Measurements from ENCODE around the gene PRR14.

Gene PRR14

DNA sequence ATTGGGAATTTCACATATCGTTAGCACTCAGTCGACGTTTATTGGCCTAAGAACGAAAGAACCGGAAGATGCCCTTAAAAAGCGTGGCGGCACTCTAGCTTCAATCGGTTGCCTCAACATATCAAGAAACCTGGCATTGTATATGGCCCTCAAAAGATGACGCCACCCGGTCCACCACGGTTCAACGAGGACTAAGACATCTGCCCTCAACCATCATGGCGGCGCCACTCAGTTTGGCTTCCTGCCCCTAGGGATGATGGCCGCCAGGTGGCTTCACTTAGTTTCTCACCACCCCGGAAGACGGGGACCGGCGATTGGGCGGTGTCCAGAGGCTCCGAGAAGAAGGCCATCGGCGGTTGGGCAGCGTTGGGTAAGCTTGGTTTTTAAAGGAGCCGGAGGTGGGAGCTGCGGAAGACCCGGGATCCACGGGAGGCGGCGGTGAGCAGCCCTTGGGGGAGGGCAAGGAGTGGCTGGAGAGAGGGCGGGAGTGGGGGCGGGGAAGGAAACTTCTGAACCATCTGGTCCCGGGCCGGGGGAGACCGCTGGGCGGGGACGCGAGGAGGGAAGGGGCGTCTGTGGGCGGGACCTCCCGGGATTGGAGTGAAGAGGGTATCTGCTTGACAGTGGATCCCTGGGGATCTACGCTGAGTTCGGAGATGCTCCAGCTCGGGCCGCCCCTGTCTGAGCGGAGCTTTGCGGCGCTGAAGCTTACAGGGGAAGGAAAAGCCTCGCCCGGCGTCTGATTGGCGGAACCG is at the start of gene PRR14:
PRR14 (plus strand) TSS at position 592 of the 755 bp plus-strand sequence. CDS start 686 bp downstream, outside the sequence.
- DNase-seq (ENCODE audit: low read depth in 1 of 2, low spot score in 1 of 2): peak; percentile 95 to 99

DNA sequence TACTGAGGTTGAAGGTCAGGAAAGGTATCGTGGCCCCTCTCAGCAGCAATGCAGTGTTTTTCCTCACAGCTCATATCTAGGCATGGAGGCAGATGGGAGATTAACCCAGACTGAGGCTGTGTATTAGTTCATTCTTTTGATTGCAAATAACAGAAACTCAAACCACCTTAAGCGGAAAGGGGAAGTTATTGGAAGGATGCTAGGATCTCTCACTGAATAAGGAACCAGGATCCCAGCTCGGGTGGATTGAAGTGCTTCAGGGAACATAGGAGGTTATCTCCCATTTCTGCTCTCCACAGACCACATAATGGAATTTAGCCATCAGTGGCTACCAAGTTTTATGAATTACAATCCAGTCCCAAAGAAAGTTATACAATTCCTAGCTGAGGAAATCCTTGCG is 48.8 kb upstream of the PRR14 start:
- no peak for DNase-seq (ENCODE audit: low read depth in 1 of 2, low spot score in 1 of 2)

DNA sequence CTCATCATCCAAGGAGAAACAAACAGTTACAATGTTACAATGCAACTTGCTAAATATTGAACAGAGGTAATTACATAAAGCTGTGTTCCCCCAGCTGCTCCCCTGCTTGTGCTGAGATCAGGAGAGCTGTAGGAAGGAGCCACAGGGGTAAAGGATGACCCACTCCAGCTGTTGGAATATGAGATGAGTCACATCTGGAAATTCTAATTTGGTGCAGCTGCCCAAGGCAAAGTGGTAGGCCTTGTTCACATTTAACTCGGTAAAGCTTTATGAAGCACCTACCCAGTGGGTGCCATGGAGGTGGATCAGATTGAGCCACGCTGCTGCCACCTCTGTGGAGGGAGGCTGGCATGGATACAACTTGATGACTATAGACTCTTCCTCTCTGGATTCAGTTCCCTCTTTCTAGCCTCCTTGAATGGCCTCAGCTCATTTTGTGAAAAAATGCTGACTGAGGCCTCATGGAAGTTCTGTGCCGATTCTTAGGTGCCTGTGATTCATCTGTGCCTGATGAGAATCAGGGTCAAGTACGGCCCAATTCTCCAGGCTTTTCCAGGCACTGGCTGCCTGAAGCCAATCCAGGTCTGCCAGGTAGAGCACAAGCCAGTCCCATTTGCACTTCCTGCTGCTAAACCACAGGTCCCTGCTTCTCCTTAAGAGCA is 48.0 kb upstream of the PRR14 start:
- no peak for DNase-seq (ENCODE audit: low read depth in 1 of 2, low spot score in 1 of 2)

DNA sequence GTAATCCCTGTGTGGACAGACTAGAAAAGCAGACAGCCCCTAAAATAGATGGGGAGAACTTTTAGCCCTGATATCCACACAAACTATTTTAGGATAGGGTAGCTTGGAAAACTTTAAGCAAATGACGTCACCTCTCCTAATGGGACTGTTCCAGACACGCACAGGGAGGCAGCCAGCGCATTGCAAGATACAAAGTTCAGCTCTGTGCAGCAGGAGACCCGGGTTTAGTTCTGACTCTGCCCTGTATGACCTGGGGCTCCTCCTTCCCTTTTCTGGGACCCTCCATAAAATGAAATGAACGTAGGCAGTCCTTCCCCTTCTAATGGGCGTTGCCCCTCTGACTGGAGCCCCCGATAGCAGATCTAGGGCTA is 46.8 kb upstream of the PRR14 start:
- no peak for DNase-seq (ENCODE audit: low read depth in 1 of 2, low spot score in 1 of 2)

DNA sequence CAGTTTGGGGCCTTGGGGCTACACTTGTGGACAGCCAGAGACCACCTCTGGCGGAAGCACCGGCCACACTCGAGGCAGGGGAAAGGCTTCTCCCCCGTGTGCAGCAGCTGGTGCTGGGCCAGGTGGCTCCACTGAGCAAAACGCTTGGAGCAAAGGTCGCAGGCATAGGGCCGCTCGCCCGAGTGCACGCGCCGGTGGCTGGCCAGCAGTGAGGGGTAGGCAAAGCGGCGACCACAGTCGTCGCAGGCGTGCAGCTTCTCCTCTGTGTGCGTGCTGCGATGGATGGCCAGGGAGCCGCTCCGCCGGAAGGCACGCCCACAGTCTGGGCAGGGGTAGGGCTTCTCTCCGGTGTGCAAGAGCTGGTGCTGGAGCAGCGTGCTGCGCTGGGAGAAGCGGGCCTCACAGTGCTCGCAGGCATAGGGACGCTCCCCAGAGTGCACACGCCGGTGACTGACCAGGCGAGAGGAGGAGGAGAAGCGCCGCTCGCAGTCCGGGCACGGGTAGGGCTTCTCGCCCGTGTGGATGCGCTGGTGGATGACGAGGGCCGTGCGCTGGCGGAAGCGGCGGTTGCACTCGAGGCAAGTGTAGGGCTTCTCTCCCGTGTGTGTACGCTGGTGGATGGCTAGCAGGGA is 46.3 kb upstream of the PRR14 start:
- DNase-seq (ENCODE audit: low read depth in 1 of 2, low spot score in 1 of 2): no peak

DNA sequence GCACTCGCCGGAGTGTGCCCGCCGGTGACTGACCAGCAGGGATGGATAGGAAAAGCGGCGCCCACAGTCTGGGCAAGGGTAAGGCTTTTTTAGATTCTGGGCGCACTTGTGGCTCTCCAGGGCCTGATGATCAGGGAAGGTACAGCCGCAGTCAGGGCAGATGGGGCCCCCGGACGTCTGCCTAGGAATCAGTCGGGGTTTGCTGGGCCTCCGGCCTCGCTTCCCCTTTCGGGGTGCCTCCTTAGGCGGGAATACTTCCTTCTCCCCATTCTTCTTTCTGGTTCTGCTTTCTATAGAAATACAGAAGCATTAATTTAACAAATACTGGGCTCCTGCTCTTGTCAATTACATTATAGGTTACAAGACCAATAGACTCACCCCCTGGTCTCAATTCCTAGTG is 45.6 kb upstream of the PRR14 start:
- DNase-seq (ENCODE audit: low read depth in 1 of 2, low spot score in 1 of 2): no peak

DNA sequence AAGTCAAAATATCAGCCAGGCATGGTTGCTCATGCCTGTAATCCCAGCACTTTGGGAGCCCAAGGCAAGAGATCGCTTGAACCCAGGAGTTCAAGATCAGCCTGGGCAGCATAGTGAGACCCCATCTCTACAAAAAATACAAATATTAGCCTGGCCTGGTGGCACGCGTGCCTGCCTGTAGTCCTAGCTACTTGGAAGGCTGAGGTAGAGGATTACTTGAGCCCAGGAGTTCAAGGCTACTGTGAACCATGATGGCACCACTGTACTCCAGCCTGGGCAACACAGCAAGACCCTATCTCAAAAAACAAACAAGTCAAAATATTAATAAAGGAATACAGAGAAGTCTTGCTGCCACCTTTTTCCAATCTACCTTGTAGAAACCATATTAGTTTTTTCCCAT is 44.8 kb upstream of the PRR14 start:
- no peak for DNase-seq (ENCODE audit: low read depth in 1 of 2, low spot score in 1 of 2)

DNA sequence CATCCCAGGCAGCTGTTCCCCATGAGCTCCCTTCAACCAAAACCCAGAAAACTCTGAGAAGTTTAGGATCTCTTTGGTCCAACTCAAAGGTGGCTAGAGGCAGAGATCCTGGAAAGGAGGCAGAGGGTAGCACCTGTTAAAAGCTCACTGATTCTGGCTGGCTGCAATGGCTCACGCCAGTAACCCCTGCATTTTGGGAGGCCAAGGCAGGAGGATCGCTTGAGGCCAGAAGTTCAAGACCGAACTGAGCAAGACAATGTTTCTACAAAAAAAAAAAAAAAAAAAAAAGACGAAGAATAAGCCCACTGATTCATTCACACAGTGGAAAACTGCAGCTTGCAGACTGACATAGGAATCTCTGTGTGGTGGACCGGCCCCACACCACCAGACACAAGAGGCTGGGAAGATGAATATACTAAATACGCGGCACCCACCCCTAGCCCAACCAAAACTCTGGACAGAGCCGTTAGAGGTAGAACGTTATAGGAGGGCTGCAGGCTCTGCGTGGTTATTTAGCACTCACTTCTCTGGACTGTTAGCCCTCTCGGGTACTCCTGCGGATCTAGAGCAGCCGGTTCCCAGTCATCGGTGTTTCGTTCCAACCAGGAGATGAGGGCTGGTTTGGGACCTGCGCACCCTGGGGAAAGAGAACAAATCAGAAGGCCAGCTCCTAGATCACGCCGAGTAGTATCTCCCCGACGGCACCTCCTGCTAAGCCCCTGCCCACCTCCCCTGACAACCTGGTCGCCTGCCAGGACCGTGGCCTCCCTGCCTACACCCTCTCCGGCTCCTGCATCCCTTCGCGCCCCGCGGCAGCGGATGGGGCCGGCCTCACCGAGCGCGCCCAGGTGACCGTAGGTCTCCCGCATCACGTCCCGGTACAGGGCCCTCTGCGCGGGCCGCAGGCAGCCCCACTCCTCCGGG is 41.5 kb upstream of the PRR14 start:
- peak; percentile 17 to 38 for DNase-seq (ENCODE audit: low read depth in 1 of 2, low spot score in 1 of 2)

DNA sequence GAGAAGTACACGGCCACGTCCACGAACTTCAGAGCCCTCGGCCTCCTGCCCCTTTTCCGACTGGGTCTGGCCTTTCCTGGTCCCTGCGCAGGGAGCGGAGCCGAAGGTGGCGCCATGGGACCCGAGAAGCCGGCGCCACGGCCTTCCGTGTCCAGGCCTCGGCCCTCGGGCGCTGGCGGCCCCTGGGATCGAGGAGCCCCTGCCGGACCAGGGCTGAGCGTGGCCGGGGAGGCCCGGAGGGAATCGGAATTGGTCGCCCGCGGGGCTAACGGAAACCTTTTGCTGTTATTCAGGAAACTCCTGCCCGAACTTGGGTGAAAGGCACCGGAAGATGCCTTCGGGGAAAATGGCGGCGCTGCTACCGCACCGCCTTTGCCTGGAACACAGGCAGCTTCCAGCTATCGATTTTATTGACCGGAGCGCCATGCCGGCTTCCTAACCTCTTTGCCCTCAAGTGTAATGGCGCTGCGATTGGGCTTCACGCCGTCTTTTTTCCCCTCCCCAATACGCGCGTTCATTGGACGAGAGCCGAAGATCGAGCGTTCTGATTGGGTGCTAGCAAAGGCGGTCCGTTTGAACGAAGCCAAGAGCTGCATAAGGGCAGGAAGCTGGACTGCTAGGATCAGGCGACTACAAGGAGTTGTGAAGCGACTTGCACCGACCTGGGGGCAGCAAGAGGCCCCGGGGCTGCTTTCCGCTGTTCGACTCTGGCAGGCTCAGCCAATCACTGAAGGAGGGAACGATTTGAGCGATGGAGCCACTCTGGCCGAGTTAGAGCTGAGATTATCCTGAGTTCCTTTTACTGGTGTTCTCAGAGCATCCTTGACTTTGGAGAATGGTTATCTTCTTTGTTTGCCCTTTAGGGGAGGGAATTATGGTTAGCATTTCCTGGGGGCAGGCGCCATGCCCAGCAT is 40.6 kb upstream of the PRR14 start, which contains the start of gene ZNF689:
ZNF689 (minus strand) TSS at position 464 of the 914 bp plus-strand sequence; CDS start at position 116, 348 bp downstream.
- DNase-seq (ENCODE audit: low read depth in 1 of 2, low spot score in 1 of 2): peak; percentile 91 to 96

DNA sequence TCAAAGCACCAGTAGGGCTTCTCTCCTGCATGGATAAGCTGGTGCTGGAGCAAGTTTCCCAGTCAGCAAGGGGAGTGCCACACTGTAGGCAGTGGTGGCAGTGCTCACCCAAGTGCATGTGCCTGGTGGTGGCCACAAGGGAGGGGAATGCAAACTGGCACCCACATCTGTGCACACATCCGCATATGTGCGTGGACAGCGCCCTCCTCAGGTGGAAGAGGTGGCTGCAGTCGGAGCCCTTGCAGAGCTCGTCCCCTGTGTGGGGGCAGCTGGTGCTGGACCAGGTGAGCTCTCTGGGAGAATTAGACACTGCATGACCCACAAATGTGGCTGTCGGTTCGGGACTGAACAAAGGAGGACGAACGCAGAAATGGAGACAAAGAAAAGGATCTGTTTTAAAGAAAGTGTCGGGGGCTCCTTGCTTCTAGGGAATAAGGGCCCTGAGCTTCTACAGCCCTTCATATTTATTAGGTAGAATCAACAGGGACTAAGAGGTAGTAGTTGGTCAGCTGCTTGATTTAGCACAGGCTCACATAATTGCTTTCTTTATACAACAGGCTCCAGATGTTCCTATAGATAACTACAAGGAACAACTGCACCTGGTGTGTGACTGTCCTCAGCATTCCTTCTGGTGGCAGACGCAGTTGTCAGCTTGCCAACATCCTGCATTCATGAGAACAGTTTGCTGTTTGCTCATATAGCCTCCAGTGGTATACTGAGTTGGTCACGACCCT is 35.2 kb upstream of the PRR14 start:
- DNase-seq (ENCODE audit: low read depth in 1 of 2, low spot score in 1 of 2): peak; percentile 43 to 50

DNA sequence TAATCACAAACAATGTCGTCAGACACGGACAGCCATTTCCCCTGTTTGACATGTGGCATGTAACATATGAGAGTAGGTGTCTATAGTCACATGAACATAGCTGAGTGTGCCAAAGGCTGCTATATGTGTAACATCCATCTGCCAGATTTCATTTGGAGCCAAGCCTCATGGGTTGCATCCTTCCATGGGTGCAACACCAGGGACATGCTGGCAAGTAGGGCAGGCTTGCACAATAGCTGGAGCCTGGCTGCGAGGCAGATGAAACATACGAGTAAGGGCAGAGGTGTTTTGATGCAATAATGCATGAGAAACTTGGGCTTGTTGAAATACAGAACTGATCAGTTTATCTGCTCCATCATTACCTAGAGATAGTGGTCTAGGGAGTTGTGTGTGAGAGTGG is 31.6 kb upstream of the PRR14 start:
- no peak for DNase-seq (ENCODE audit: low read depth in 1 of 2, low spot score in 1 of 2)

DNA sequence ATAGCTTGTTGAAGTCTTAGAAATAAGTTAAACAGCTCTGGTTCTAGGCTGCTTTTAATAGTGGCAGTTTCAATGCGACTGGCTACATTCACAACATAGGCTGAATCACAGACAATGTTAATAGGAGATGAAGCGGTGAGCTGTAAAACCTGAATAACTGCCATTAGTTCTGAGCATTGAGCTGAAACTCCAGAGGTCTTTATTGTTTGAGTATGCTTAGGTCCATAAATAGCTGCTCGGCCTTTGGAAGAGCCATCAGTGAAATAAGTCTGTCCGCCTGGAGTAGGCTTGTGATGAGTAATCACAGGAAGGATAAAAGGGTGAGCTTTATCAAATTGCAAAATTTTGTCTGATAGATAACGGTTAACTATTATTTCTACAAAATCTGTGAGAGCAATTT is 31.1 kb upstream of the PRR14 start:
- DNase-seq (ENCODE audit: low read depth in 1 of 2, low spot score in 1 of 2): no peak

DNA sequence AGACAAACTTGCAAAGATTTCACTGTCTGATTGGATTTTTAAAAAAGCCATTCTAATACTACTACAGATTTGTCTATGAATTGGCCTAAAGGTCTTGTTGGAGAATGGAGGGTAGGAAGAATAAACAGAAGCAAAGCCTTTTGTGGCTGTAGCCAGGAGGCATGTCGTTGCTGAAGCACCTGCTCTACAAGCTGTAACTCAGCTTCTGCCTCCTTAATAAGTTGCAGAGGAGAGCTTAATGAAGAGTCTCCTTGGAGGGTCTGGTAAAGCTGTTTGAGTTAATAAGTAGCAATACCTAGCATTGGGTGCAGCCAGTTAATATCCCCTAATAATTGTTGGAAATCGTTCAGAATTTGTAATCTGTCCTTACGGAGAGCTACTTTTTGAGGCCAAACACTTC is 30.6 kb upstream of the PRR14 start:
- no peak for DNase-seq (ENCODE audit: low read depth in 1 of 2, low spot score in 1 of 2)

DNA sequence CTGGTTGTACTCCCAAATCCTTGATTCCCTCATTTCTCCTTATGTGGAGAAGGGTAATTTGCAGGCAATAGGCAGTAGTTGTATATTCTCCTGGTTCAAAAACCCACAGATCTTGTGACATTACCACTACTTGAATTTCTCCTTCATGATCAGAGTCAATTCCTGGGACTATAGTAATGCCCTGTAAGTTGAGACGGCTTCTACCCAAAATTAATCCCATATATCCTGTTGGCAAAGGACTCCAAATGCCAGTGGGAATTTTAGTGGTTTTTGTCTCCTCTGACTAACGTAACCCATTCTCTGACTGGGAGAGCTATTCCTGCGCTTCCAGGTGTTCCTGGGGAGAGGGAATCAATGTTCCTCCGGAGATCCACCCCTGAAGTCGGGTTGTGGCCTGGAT is 29.0 kb upstream of the PRR14 start:
- no peak for DNase-seq (ENCODE audit: low read depth in 1 of 2, low spot score in 1 of 2)

DNA sequence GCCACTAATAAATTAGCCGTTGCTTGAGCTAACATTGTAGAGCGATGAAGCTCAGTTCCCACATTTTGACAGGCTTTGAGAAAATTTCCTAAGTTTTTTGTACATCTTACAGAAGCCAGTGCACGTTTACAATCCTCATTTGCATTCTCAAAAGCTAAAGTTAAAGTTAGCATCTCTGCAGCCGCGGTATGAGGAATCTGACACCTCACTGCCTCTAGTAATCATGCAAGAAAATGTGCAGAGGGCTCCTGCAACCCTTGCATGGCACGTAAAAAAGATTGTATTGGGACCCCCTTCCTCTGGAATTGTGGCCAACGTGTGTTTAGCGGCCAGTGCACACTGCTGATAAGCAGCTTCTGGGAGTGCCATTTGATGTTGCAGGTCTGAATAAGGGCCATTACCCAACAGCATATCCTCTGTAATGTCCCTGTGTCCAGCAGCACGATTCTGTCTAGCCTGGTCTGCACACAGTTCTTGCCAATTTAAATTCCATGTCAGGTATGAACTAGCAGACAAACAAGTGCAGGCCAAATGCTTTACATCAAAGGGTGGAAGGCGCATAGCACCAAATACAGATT is 28.2 kb upstream of the PRR14 start:
- DNase-seq (ENCODE audit: low read depth in 1 of 2, low spot score in 1 of 2): no peak

DNA sequence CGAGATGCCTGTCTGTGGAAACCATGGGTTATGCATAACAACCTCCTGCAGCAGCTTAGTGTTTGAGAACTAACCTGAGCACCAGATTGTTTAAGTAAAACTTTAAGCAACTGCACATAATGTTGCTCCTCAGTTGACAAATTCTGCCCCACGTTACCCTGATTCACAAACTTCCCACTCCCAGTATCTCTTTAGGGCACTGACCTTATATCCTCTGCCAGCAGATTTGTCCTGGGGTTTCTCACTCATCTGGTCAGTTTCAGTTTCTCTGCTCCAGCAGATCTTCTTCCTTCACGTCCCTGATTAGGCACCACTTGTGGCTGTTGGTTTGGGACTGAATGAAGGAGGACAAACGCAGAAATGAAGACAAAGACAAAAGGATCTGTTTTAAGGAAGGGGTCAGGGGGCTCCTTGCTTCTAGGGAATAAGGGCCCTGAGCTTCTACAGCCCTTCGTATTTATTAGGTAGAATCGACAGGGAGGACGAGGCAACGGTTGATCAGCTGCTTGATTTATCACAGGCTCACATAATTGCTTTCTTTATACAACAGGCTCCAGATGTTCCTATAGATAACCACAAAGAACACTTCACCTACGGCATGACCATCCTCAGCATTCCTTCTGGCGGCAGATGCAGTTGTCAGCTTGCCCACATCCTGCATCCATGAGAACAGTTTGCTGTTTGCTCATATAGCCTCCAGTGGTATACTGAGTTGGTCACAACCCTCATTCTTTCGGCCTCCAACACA is 27.1 kb upstream of the PRR14 start:
- DNase-seq (ENCODE audit: low read depth in 1 of 2, low spot score in 1 of 2): no peak

DNA sequence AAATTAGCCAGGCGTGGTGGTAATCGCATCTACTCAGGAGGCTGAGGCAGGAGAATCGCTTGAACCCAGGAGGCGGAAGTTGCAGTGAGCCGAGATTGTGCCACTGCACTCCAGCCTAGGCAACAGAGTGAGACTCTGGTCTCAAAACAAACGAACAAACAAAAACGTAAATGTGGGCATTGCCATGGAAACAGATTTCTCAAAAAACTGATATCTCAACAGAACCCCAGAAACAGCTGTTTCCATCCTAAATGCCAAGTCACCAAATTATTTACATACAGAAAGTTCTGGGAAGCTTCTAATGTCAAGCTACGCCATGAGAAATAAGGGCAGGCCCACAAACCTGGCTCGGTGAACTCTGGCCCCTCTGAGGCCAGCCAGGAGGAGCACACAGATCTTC is 24.5 kb upstream of the PRR14 start:
- no peak for DNase-seq (ENCODE audit: low read depth in 1 of 2, low spot score in 1 of 2)
